Panc1 (cell line): ENCODE results near the gene TMEM63B. TPM values are rescaled to one million over a fixed set of nuclear protein-coding genes. Genes with fewer than 3 reads are reported as not detected.
A peak's percentile ranks its signal among the peaks of the same experiment; 100 is the strongest.

Experiments
- ATAC-seq: fragments of 200-7000 bp; cut with Tn5 transposase; 2 replicates; pipeline ENCODE4 v1.9.1; 2020; ENCODE audit warnings: mild to moderate bottlenecking, moderate library complexity
- BruUV-seq: library from RNA; stranded (reverse); fragments of 400-500 nt; replicated peaks from 2 replicates; lab custom pipeline; 2021; lab: Mats Ljungman, UMichigan
- CTCF ChIA-PET: fragments of 300-600 bp; sonication (Branson Sonifier 250); formaldehyde crosslinking; loops from one replicate; lab custom pipeline; 2022; ENCODE audit warnings: antibody characterized with exemption; lab: Charles Lee
- POLR2A ChIA-PET: fragments of 300-600 bp; sonication (Branson Sonifier 250); formaldehyde crosslinking; loops from one replicate; lab custom pipeline; 2022; ENCODE audit warnings: antibody characterized with exemption; lab: Charles Lee
- DNase-seq: peaks from one replicate; pipeline ENCODE4 v3.0.0-alpha.2; 2010; ENCODE audit warnings: low read depth, low spot score
- H3K27ac ChIP-seq: 2 replicates; pipeline ENCODE4 v1.5.1; 2011; ENCODE audit warnings: mild to moderate bottlenecking, low read length, inconsistent platforms
- H3K27me3 ChIP-seq: fragments of 200-500 bp; sonication (Bioruptor generic); 2 replicates; pipeline ENCODE4 v1.6.0; 2014; ENCODE audit warnings: low read length, inconsistent platforms; ENCODE audit not compliant: control insufficient read depth, insufficient read depth
- H3K36me3 ChIP-seq: fragments of 200-500 bp; sonication (Bioruptor generic); 2 replicates; pipeline ENCODE4 v1.5.1; 2014; ENCODE audit warnings: inconsistent platforms, mild to moderate bottlenecking, low read length, moderate library complexity; ENCODE audit not compliant: control insufficient read depth, insufficient read depth
- H3K4me1 ChIP-seq: 2 replicates; pipeline ENCODE4 v1.5.1; 2011; ENCODE audit warnings: inconsistent platforms, mild to moderate bottlenecking, low read length, moderate library complexity; ENCODE audit not compliant: control insufficient read depth, insufficient read depth
- H3K4me3 ChIP-seq, 2 experiments: 2 replicates each; pipeline ENCODE4 v1.5.1; 2011 to 2012; ENCODE audit warnings: low read depth in 2 of 2, low read length in 2 of 2, mild to moderate bottlenecking in 2 of 2, inconsistent platforms in 1 of 2, moderate library complexity in 1 of 2
- H3K9me3 ChIP-seq: fragments of 200-500 bp; sonication (Bioruptor generic); 2 replicates; pipeline ENCODE4 v1.5.1; 2014; ENCODE audit warnings: low read depth, mild to moderate bottlenecking, inconsistent platforms, low read length, moderate library complexity; ENCODE audit not compliant: control insufficient read depth, insufficient read depth
- CTCF ChIP-seq: fragments of 450-650 bp; IDR thresholded peaks from 2 replicates; pipeline ENCODE4 v1.5.1; 2017; ENCODE audit warnings: mild to moderate bottlenecking
- POLR2AphosphoS5 ChIP-seq: IDR thresholded peaks from 2 replicates; pipeline ENCODE4 v1.6.1; 2012; ENCODE audit warnings: mild to moderate bottlenecking, low read depth, low read length, moderate library complexity
- SIN3A ChIP-seq: IDR thresholded peaks from 2 replicates; pipeline ENCODE4 v1.6.1; 2012; ENCODE audit warnings: low read depth, mild to moderate bottlenecking, low read length, moderate library complexity, borderline replicate concordance; ENCODE audit not compliant: insufficient read depth
- TCF7L2 ChIP-seq: IDR thresholded peaks from 2 replicates; pipeline ENCODE4 v1.6.1; 2011; ENCODE audit warnings: mild to moderate bottlenecking, low read depth, low read length, inconsistent platforms
- in situ Hi-C: cut with HindIII; loops from 2 replicates; pipeline ENCODE4 v1.10.0; 2016; ENCODE audit warnings: low sequenced_read_pairs, low pct_unique_long_range_greater_than_20kb
- intact Hi-C: fragments of 100-400 bp; cut with micrococcal nuclease; formaldehyde crosslinking; loops from one replicate; pipeline ENCODE4 v1.10.0; 2022; ENCODE audit not compliant: unreplicated experiment
- total RNA-seq: library from RNA; stranded (reverse); gene quantifications from one replicate; pipeline ENCODE4 v1.2.1, GENCODE V29; 2021; ENCODE audit not compliant: unreplicated experiment
- TF ChIP-seq, protein P1 (sequence below), 2 experiments: IDR thresholded peaks; 2 replicates each; pipeline ENCODE4 v1.6.1; 2011 to 2012; ENCODE audit warnings: low read depth in 2 of 2, control low read depth in 1 of 2, low read length in 1 of 2, mild to moderate bottlenecking in 1 of 2, moderate library complexity in 1 of 2; ENCODE audit not compliant: insufficient read depth in 1 of 2

The TMEM63B gene
- total RNA-seq, 1 experiment from 2014 or later: 54.1 TPM

- intact Hi-C loops: loop anchor here (1.0 to 10.0 kb wide), 5 partner anchors 124 to 472 kb away; no protein-coding TSS in a partner anchor
- ATAC-seq: peak; percentile 63
- in situ Hi-C loops: no loop called here
- no peak for TF ChIP-seq SIN3A
- TF ChIP-seq CTCF: peak; percentile 92
- ChIA-PET POLR2A (no interaction called here), CTCF (interaction anchor here (0.5 to 1.9 kb wide), 11 partner anchors 43 to 413 kb away, joined by 3 to 13 read pairs (median 4); partner anchors contain the start of gene VEGFA)
- Histone ChIP-seq H3K27ac (peak overlapping the region; percentile 12; the same call in 1 of the 2 replicates), H3K4me3 (no peak overlapping the region), H3K36me3 (no peaks in the 10 kb centered on the region), H3K9me3 (no peaks in the 10 kb centered on the region), H3K4me1 (peaks cover 12% of the 10 kb centered on the region), H3K27me3 (no peaks in the 10 kb centered on the region)
- no TSS peak for BruUV-seq
- DNase-seq: no peak
Observed at GRCh38 chr6:44078827-44079671, 48.3 kb upstream of the TMEM63B start.

GRCh38 chr6:44079672-44080071 is 47.7 kb upstream of the TMEM63B start:
- no peak overlapping the region for H3K4me3 ChIP-seq
- ChIA-PET POLR2A (no interaction called here), CTCF (interaction anchor here (0.6 to 1.9 kb wide), 9 partner anchors 17 to 475 kb away, joined by 3 to 10 read pairs (median 3); partner anchors contain the start of gene GTPBP2)
- ATAC-seq: no peak
- DNase-seq: no peak
- no peak overlapping the region for H3K27ac ChIP-seq
- no peaks in the 10 kb centered on the region for H3K36me3 ChIP-seq
- TF ChIP-seq POLR2AphosphoS5 (no peak), CTCF (no peak), SIN3A (no peak), TCF7L2 (no peak)
- TF ChIP-seq, protein P1, sequence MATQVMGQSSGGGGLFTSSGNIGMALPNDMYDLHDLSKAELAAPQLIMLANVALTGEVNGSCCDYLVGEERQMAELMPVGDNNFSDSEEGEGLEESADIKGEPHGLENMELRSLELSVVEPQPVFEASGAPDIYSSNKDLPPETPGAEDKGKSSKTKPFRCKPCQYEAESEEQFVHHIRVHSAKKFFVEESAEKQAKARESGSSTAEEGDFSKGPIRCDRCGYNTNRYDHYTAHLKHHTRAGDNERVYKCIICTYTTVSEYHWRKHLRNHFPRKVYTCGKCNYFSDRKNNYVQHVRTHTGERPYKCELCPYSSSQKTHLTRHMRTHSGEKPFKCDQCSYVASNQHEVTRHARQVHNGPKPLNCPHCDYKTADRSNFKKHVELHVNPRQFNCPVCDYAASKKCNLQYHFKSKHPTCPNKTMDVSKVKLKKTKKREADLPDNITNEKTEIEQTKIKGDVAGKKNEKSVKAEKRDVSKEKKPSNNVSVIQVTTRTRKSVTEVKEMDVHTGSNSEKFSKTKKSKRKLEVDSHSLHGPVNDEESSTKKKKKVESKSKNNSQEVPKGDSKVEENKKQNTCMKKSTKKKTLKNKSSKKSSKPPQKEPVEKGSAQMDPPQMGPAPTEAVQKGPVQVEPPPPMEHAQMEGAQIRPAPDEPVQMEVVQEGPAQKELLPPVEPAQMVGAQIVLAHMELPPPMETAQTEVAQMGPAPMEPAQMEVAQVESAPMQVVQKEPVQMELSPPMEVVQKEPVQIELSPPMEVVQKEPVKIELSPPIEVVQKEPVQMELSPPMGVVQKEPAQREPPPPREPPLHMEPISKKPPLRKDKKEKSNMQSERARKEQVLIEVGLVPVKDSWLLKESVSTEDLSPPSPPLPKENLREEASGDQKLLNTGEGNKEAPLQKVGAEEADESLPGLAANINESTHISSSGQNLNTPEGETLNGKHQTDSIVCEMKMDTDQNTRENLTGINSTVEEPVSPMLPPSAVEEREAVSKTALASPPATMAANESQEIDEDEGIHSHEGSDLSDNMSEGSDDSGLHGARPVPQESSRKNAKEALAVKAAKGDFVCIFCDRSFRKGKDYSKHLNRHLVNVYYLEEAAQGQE (IDR thresholded peaks at IDR 0.05; ENCODE audit: insufficient read depth in 1 of 2, low read depth in 2 of 2, low read length in 1 of 2): no peak
- peaks cover 7% of the 10 kb centered on the region for H3K4me1 ChIP-seq
- H3K9me3 ChIP-seq: no peaks in the 10 kb centered on the region
- intact Hi-C loops (loop anchor here (1.0 to 10.0 kb wide), 5 partner anchors 125 to 472 kb away; no protein-coding TSS in a partner anchor), in situ Hi-C loops (no loop called here)
- no peaks in the 10 kb centered on the region for H3K27me3 ChIP-seq
- no TSS peak for BruUV-seq
